NB4 (cell line): ENCODE measurements around the gene PHF2.

Source experiments
- DNase-seq: peaks from one replicate; pipeline ENCODE4 v3.0.0; 2010; ENCODE audit warnings: low read depth
- H3K4me3 ChIP-seq: one replicate; pipeline ENCODE4 v1.5.1; 2011; ENCODE audit warnings: mild to moderate bottlenecking, low read depth, low read length, moderate library complexity
- MYC ChIP-seq: IDR thresholded peaks from 2 replicates; pipeline ENCODE4 v1.6.1; 2011; ENCODE audit warnings: low read depth, low read length
- POLR2A ChIP-seq: IDR thresholded peaks from 2 replicates; pipeline ENCODE4 v1.6.1; 2011; ENCODE audit warnings: mild to moderate bottlenecking; ENCODE audit not compliant: insufficient read length; ENCODE audit errors: extremely low read depth
- TF ChIP-seq, protein P1 (sequence below): IDR thresholded peaks from one replicate; pipeline ENCODE4 v1.5.1; 2012; ENCODE audit warnings: low read depth, low read length
- TF ChIP-seq, protein P2 (sequence below): IDR thresholded peaks from 2 replicates; pipeline ENCODE4 v1.6.1; 2011; ENCODE audit warnings: low read depth, low read length

PHF2 gene

DNA sequence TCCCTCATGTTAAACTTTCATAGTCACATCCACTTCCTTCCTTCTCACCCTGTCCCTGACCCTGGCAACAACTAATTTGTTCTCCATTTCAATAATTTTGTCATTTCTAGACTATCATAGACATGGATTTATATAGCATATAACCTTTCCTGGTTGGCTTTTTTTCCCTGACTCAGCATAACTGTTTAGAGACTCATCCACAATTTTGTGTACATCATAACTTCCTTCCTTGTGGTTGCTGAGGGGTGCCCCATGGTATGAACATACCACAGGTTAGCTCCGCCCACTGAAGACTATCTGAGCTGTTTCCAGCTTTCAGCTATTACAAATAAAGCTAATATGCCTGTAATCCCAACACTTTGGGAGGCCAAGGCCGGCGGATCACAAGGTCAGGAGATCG is 137.3 kb downstream of the PHF2 start:
- TF ChIP-seq, protein P1, sequence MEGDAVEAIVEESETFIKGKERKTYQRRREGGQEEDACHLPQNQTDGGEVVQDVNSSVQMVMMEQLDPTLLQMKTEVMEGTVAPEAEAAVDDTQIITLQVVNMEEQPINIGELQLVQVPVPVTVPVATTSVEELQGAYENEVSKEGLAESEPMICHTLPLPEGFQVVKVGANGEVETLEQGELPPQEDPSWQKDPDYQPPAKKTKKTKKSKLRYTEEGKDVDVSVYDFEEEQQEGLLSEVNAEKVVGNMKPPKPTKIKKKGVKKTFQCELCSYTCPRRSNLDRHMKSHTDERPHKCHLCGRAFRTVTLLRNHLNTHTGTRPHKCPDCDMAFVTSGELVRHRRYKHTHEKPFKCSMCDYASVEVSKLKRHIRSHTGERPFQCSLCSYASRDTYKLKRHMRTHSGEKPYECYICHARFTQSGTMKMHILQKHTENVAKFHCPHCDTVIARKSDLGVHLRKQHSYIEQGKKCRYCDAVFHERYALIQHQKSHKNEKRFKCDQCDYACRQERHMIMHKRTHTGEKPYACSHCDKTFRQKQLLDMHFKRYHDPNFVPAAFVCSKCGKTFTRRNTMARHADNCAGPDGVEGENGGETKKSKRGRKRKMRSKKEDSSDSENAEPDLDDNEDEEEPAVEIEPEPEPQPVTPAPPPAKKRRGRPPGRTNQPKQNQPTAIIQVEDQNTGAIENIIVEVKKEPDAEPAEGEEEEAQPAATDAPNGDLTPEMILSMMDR: no peak
- TF ChIP-seq POLR2A: no peak
- no peak for TF ChIP-seq MYC
- TF ChIP-seq, protein P2, sequence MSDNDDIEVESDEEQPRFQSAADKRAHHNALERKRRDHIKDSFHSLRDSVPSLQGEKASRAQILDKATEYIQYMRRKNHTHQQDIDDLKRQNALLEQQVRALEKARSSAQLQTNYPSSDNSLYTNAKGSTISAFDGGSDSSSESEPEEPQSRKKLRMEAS: no peak
- peak; percentile 22 for DNase-seq
- H3K4me3 ChIP-seq: no peak overlapping the region

DNA sequence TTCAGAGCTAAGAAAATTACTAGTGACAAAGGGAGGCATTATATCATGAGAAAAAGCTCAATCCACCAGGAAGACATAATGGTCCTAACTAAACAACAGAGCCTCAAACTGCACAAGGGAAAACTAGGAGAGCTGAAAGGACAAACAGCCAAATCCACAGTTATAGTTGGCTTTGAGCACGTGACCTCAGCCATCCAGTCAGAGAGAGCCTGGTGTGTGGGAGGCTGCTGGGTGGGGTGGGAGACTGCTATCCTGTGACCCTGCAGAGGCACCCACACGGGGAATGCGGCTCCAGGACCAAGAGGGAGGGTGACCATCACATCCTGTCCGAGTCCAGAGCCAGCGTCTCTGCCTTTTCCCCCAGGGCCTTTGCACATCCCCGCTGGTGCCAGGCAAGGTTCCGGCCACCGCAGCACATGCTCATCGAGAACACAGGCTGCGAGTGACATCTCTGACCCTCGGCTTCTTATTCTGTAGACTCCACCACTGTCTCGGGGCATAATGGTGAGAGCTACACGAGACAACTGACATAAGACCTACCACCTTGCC is 145.1 kb downstream of the PHF2 start:
- DNase-seq: no peak
- no peak for TF ChIP-seq MYC
- no peak for TF ChIP-seq POLR2A
- no peak overlapping the region for H3K4me3 ChIP-seq

DNA sequence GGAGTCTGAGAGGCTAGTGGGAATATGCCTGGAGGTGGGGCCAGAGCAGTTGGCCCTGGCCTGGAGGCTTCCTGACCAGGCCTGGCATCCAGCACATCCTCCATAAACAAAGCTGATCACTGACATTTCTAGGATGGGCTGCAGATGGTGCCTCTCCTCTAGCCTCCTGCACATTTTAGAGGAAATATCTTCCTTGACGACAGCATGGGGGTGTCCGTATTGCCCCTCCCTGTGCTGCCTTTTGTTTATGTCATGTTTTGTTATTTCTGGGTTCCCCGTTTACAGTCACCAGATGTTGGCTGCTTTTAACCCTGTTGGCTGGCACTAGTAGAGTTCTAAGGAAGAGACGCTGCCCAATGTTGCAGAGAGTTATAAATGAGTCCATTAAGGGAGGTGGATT is 148.5 kb downstream of the PHF2 start:
- TF ChIP-seq, protein P2: no peak
- TF ChIP-seq POLR2A (no peak), MYC (no peak)
- TF ChIP-seq, protein P1: no peak
- no peak overlapping the region for H3K4me3 ChIP-seq
- no peak for DNase-seq

DNA sequence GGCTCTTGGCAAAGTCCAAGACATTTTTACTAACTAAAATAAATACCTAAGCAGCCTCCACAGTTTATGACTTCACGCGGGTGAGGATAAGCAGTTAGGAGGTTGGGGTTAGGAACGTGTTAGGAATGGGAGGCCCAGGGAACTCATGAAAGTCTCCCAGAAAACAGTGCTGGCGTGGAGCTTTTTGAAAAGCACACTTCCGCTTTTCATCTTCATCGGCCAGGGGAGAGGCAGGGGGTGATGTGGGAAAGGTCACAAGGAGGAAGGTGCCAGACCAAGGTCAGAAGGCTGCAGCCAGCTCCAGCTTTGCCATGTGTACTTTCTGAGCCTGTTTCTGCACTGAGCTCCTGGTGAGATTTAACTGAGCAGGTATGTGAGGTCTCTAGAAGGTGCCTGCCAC is 149.0 kb downstream of the PHF2 start:
- no peak for DNase-seq
- H3K4me3 ChIP-seq: no peak overlapping the region
- TF ChIP-seq, protein P2: no peak
- TF ChIP-seq, protein P1: no peak
- TF ChIP-seq MYC (no peak), POLR2A (no peak)

DNA sequence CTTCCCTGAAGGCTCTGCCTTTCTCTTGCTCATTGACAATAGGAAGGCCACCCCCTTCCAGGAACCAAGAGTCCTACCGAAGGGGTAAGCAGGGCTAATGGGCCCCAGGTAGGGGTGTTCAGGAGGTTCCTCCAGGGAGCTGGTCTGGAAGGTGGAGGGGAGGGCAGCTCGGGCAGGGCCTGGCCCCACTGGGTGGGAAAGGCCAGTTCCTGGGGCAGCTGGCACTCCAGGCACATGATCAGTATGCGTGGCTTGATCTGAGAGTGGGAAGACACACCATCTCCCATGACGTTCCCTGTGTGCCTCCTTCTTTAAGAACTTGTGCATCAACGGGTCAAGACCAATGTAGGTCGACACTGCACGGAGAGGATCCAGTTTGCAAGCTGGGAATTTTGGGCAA is 149.8 kb downstream of the PHF2 start:
- no peak for DNase-seq
- no peak overlapping the region for H3K4me3 ChIP-seq
- TF ChIP-seq, protein P2: no peak
- TF ChIP-seq MYC (no peak), POLR2A (no peak)
- TF ChIP-seq, protein P1: no peak
